CD14-positive monocyte (primary cell): ENCODE measurements around the gene DAW1. TPM values are rescaled to one million over a fixed set of nuclear protein-coding genes. Genes with fewer than 3 reads are reported as not detected.

ENCODE experiments used
- DNase-seq, 3 donors: peaks; one replicate each; pipeline ENCODE4 v3.0.0-alpha.2; 2011 to 2022
- H2AFZ ChIP-seq: 2 replicates; pipeline ENCODE4 v1.6.0; 2012; ENCODE audit warnings: mild to moderate bottlenecking, low read depth, low read length, inconsistent platforms; ENCODE audit not compliant: insufficient read depth, poor library complexity, severe bottlenecking
- H3K27ac ChIP-seq, 2 donors: 1 replicate in 1 of 2; 2 replicates in 1 of 2; pipeline ENCODE4 v1.5.1; 2012 to 2013; ENCODE audit warnings: low read length in 2 of 2, control low read depth in 1 of 2, inconsistent platforms in 1 of 2, low read depth in 1 of 2, mild to moderate bottlenecking in 1 of 2
- H3K27me3 ChIP-seq, 2 donors: one replicate each; pipeline versions ENCODE4 v1.6.0 to v1.6.1; 2011 to 2013; ENCODE audit warnings: low read length in 2 of 2; ENCODE audit not compliant: control insufficient read depth in 2 of 2, insufficient read depth in 2 of 2
- H3K36me3 ChIP-seq, 2 donors: replicated peaks in 1 of 2; 1 replicate in 1 of 2; 2 replicates in 1 of 2; pipeline versions ENCODE4 v1.5.1 to v1.6.1; 2012 to 2013; ENCODE audit warnings: low read length in 2 of 2, control low read depth in 1 of 2, inconsistent platforms in 1 of 2, mild to moderate bottlenecking in 1 of 2; ENCODE audit not compliant: insufficient read depth in 2 of 2, control insufficient read depth in 1 of 2
- H3K4me1 ChIP-seq, 2 donors: 1 replicate in 1 of 2; 2 replicates in 1 of 2; pipeline versions ENCODE4 v1.5.1 to v1.6.1; 2012 to 2013; ENCODE audit warnings: low read length in 2 of 2, control low read depth in 1 of 2, inconsistent platforms in 1 of 2, mild to moderate bottlenecking in 1 of 2, moderate library complexity in 1 of 2; ENCODE audit not compliant: insufficient read depth in 2 of 2, control insufficient read depth in 1 of 2
- H3K4me2 ChIP-seq: replicated peaks from 2 replicates; pipeline ENCODE3; 2012; ENCODE audit warnings: low read length, moderate library complexity, mild to moderate bottlenecking; ENCODE audit not compliant: poor library complexity, severe bottlenecking; ENCODE audit errors: extremely low read depth
- H3K4me3 ChIP-seq, 3 experiments: fragments of 200-600 bp in 1 of 3; sonication (generic) in 1 of 3; replicated peaks in 1 of 3; 1 replicate in 2 of 3; 2 replicates in 1 of 3; pipeline ENCODE4 v1.5.1; 2011 to 2013; ENCODE audit warnings: low read length in 3 of 3, mild to moderate bottlenecking in 3 of 3, control low read depth in 2 of 3, low read depth in 2 of 3, inconsistent platforms in 1 of 3, moderate library complexity in 1 of 3
- H3K79me2 ChIP-seq: 2 replicates; pipeline ENCODE4 v1.6.0; 2012; ENCODE audit warnings: mild to moderate bottlenecking, control low read depth, inconsistent platforms, low read length, moderate library complexity; ENCODE audit not compliant: insufficient read depth
- H3K9ac ChIP-seq: 2 replicates; pipeline ENCODE4 v1.6.0; 2017; ENCODE audit warnings: low read length, mild to moderate bottlenecking; ENCODE audit not compliant: insufficient read depth, poor library complexity, severe bottlenecking
- H3K9me3 ChIP-seq, 2 donors: replicated peaks in 1 of 2; 1 replicate in 1 of 2; 2 replicates in 1 of 2; pipeline versions ENCODE4 v1.5.1 to v1.6.1; 2012 to 2013; ENCODE audit warnings: low read length in 2 of 2, control low read depth in 1 of 2; ENCODE audit not compliant: control insufficient read depth in 1 of 2, insufficient read depth in 1 of 2
- H4K20me1 ChIP-seq: 2 replicates; pipeline ENCODE4 v1.6.0; 2012; ENCODE audit warnings: mild to moderate bottlenecking, low read length, control low read depth, moderate library complexity; ENCODE audit not compliant: insufficient read depth
- H3K27ac Mint-ChIP-seq, 7 donors: one replicate each; pipeline ENCODE4 v1.8.0; 2020; ENCODE audit warnings: mild to moderate bottlenecking in 7 of 7, mixed read lengths in 7 of 7, moderate library complexity in 6 of 7, inconsistent platforms in 2 of 7
- H3K27me3 Mint-ChIP-seq, 3 donors: one replicate each; pipeline ENCODE4 v1.8.0; 2021 to 2022; ENCODE audit warnings: low read depth in 3 of 3, mild to moderate bottlenecking in 3 of 3, mixed read lengths in 3 of 3, moderate library complexity in 3 of 3, inconsistent platforms in 1 of 3
- H3K36me3 Mint-ChIP-seq, 2 donors: one replicate each; pipeline ENCODE4 v1.8.0; 2020; ENCODE audit warnings: mixed read lengths in 2 of 2, inconsistent platforms in 1 of 2, mild to moderate bottlenecking in 1 of 2
- H3K4me1 Mint-ChIP-seq: one replicate; pipeline ENCODE4 v1.8.0; 2020; ENCODE audit warnings: mild to moderate bottlenecking, mixed read lengths
- H3K4me3 Mint-ChIP-seq, 2 donors: one replicate each; pipeline ENCODE4 v1.8.0; 2020; ENCODE audit warnings: mild to moderate bottlenecking in 2 of 2, mixed read lengths in 2 of 2, moderate library complexity in 1 of 2
- H3K9me3 Mint-ChIP-seq, 7 donors: one replicate each; pipeline ENCODE4 v1.8.0; 2020 to 2022; ENCODE audit warnings: mixed read lengths in 7 of 7, mild to moderate bottlenecking in 6 of 7, moderate library complexity in 6 of 7, inconsistent platforms in 2 of 7
- WGBS: methylation state at CpG from one replicate; pipeline ENCODE4 v1.1.5; 2013; ENCODE audit warnings: missing lambda C conversion rate; ENCODE audit not compliant: insufficient coverage; 5-methylcytosine and 5-hydroxymethylcytosine counted together
- intact Hi-C, 2 donors: fragments of 100-400 bp; cut with micrococcal nuclease; formaldehyde crosslinking; loops; one replicate each; pipeline versions ENCODE4 v1.15.0 to v1.15.1; 2023
- polyA plus RNA-seq, 3 donors: library from polyadenylated mRNA; depleted of rRNA in 1 of 3; unstranded in 2 of 3; stranded (reverse) in 1 of 3; fragments of 300-500 nt in 2 of 3; fragments of >200 nt in 1 of 3; fragmentation: Illumina TruSeq in 2 of 3; gene quantifications; 1 replicate in 2 of 3; 2 replicates in 1 of 3; pipeline ENCODE4 v1.2.3, GENCODE V29; 2012 to 2021
- TF ChIP-seq, protein P1 (sequence below): fragments of 200-600 bp; IDR thresholded peaks from one replicate; pipeline ENCODE4 v1.8.0; 2022; ENCODE audit warnings: antibody characterized with exemption, mild to moderate bottlenecking

DAW1 gene
- polyA plus RNA-seq, 3 donors, result not detected

GRCh38 chr2:227886149-227886548 lies 14.7 kb downstream of the DAW1 start:
- Mint-ChIP-seq H3K4me1 (peaks cover 17% of the 10 kb centered on the region), H3K4me3 (no peak overlapping the region), H3K9me3 (peaks cover 0 to 2% (median 0%) of the 10 kb centered on the region in 7 donors), H3K27me3 (peaks cover 0 to 5% (median 3%) of the 10 kb centered on the region in 3 donors), H3K36me3 (no peaks in the 10 kb centered on the region), H3K27ac (peak overlapping the region in 3 of 7 donors; percentile 8 to 79 (median 46))
- no peak overlapping the region for H3K27ac ChIP-seq
- peaks cover 0 to 15% of the 10 kb centered on the region in 2 donors for H3K4me1 ChIP-seq
- H4K20me1 ChIP-seq, result no peaks in the 10 kb centered on the region
- no peaks in the 10 kb centered on the region for H3K36me3 ChIP-seq
- H3K9ac ChIP-seq, result no peak overlapping the region
- TF ChIP-seq, protein P1, sequence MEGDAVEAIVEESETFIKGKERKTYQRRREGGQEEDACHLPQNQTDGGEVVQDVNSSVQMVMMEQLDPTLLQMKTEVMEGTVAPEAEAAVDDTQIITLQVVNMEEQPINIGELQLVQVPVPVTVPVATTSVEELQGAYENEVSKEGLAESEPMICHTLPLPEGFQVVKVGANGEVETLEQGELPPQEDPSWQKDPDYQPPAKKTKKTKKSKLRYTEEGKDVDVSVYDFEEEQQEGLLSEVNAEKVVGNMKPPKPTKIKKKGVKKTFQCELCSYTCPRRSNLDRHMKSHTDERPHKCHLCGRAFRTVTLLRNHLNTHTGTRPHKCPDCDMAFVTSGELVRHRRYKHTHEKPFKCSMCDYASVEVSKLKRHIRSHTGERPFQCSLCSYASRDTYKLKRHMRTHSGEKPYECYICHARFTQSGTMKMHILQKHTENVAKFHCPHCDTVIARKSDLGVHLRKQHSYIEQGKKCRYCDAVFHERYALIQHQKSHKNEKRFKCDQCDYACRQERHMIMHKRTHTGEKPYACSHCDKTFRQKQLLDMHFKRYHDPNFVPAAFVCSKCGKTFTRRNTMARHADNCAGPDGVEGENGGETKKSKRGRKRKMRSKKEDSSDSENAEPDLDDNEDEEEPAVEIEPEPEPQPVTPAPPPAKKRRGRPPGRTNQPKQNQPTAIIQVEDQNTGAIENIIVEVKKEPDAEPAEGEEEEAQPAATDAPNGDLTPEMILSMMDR, result no peak
- H3K4me2 ChIP-seq, result no peak overlapping the region
- WGBS, result 29% methylated on average over 3 of the region's 4 CpGs
- H3K79me2 ChIP-seq, result no peaks in the 10 kb centered on the region
- H3K9me3 ChIP-seq, result no peaks in the 10 kb centered on the region
- intact Hi-C loops, result no loop called here
- DNase-seq, result peak in 2 of 3 donors; percentile 16 to 24
- no peak overlapping the region for H3K4me3 ChIP-seq
- no peak overlapping the region for H2AFZ ChIP-seq
- no peaks in the 10 kb centered on the region for H3K27me3 ChIP-seq

GRCh38 chr2:227888289-227888688 lies 16.9 kb downstream of the DAW1 start:
- Mint-ChIP-seq H3K27me3 (peaks cover 0 to 2% (median 1%) of the 10 kb centered on the region in 3 donors), H3K36me3 (no peaks in the 10 kb centered on the region), H3K4me1 (peaks cover 10% of the 10 kb centered on the region), H3K4me3 (no peak overlapping the region), H3K9me3 (no peaks in the 10 kb centered on the region), H3K27ac (no peak overlapping the region)
- Histone ChIP-seq H2AFZ (no peak overlapping the region), H3K36me3 (no peaks in the 10 kb centered on the region), H3K9me3 (no peaks in the 10 kb centered on the region), H3K9ac (no peak overlapping the region), H3K27me3 (no peaks in the 10 kb centered on the region), H3K4me3 (no peak overlapping the region), H3K4me2 (no peak overlapping the region), H3K27ac (no peak overlapping the region), H3K4me1 (peaks cover 0 to 10% of the 10 kb centered on the region in 2 donors), H4K20me1 (no peaks in the 10 kb centered on the region), H3K79me2 (no peaks in the 10 kb centered on the region)
- TF ChIP-seq, protein P1, result no peak
- DNase-seq, result no peak
- WGBS, result 61% methylated on average over 5 of the region's 5 CpGs
- intact Hi-C loops, result no loop called here
